H9 (cell line): Measurements from ENCODE around the gene PSMB7. TPM values are rescaled to one million over a fixed set of nuclear protein-coding genes. Genes with fewer than 3 reads are reported as not detected.

Experiments used
- DNase-seq: peaks from one replicate; pipeline ENCODE4 v3.0.0-alpha.2; 2017
- H2AFZ ChIP-seq: one replicate; pipeline ENCODE4 v1.6.1; 2013; ENCODE audit warnings: mild to moderate bottlenecking, low read length, control low read depth, moderate library complexity
- H2AK5ac ChIP-seq: 2 replicates; pipeline ENCODE4 v1.6.1; 2013; ENCODE audit warnings: low read length, control low read depth, mixed read lengths; ENCODE audit not compliant: insufficient read length
- H2BK120ac ChIP-seq: one replicate; pipeline ENCODE4 v1.6.1; 2013; ENCODE audit warnings: low read depth, mild to moderate bottlenecking, low read length, control low read depth, inconsistent platforms; ENCODE audit not compliant: poor library complexity, severe bottlenecking
- H2BK12ac ChIP-seq: 2 replicates; pipeline ENCODE4 v1.6.1; 2013; ENCODE audit warnings: low read length, control low read depth, mixed read lengths, low read depth; ENCODE audit not compliant: insufficient read length
- H2BK15ac ChIP-seq: 2 replicates; pipeline ENCODE4 v1.6.1; 2013; ENCODE audit warnings: low read depth, low read length, control low read depth
- H2BK20ac ChIP-seq: one replicate; pipeline ENCODE4 v1.6.1; 2013; ENCODE audit warnings: low read depth, mild to moderate bottlenecking, low read length, control low read depth, inconsistent platforms; ENCODE audit not compliant: poor library complexity, severe bottlenecking
- H2BK5ac ChIP-seq: 2 replicates; pipeline ENCODE4 v1.6.1; 2013; ENCODE audit warnings: low read length, control low read depth, mixed read lengths; ENCODE audit not compliant: insufficient read length
- H3K14ac ChIP-seq: 2 replicates; pipeline ENCODE4 v1.6.1; 2013; ENCODE audit warnings: low read length, control low read depth; ENCODE audit not compliant: insufficient read depth
- H3K18ac ChIP-seq: 2 replicates; pipeline ENCODE4 v1.6.1; 2013; ENCODE audit warnings: low read depth, mild to moderate bottlenecking, mixed read lengths, low read length, control low read depth; ENCODE audit not compliant: insufficient read length
- H3K23ac ChIP-seq: 2 replicates; pipeline ENCODE4 v1.6.1; 2013; ENCODE audit warnings: low read length, control low read depth, mixed read lengths, low read depth; ENCODE audit not compliant: insufficient read length
- H3K23me2 ChIP-seq: 2 replicates; pipeline ENCODE4 v1.6.1; 2013; ENCODE audit warnings: low read depth, mild to moderate bottlenecking, mixed read lengths, low read length, control low read depth; ENCODE audit not compliant: insufficient read length, poor library complexity, severe bottlenecking
- H3K27ac ChIP-seq: 2 replicates; pipeline ENCODE4 v1.5.1; 2013; ENCODE audit warnings: low read length, control low read depth, mixed read lengths, low read depth; ENCODE audit not compliant: insufficient read length
- H3K27me3 ChIP-seq: 2 replicates; pipeline ENCODE4 v1.6.1; 2013; ENCODE audit warnings: low read length, control low read depth, inconsistent platforms; ENCODE audit not compliant: insufficient read depth
- H3K4ac ChIP-seq: 2 replicates; pipeline ENCODE4 v1.6.1; 2013; ENCODE audit warnings: low read depth, mild to moderate bottlenecking, control low read depth, inconsistent platforms, low read length, moderate library complexity
- H3K4me1 ChIP-seq: 2 replicates; pipeline ENCODE4 v1.6.1; 2013; ENCODE audit warnings: low read length, control low read depth, inconsistent platforms; ENCODE audit not compliant: insufficient read depth
- H3K4me2 ChIP-seq: 2 replicates; pipeline ENCODE4 v1.6.1; 2013; ENCODE audit warnings: low read length, control low read depth, mixed read lengths; ENCODE audit not compliant: insufficient read length, insufficient read depth
- H3K56ac ChIP-seq: 2 replicates; pipeline ENCODE4 v1.6.1; 2013; ENCODE audit warnings: low read depth, mild to moderate bottlenecking, mixed read lengths, low read length, control low read depth; ENCODE audit not compliant: insufficient read length
- H3K79me1 ChIP-seq: 2 replicates; pipeline ENCODE4 v1.6.1; 2013; ENCODE audit warnings: low read depth, mild to moderate bottlenecking, moderate library complexity, low read length, control low read depth, inconsistent platforms; ENCODE audit not compliant: insufficient read depth, poor library complexity, severe bottlenecking
- H3K79me2 ChIP-seq: 2 replicates; pipeline ENCODE4 v1.6.1; 2013; ENCODE audit warnings: low read length, control low read depth, inconsistent platforms; ENCODE audit not compliant: insufficient read depth
- H3K9ac ChIP-seq: 2 replicates; pipeline ENCODE4 v1.6.1; 2013; ENCODE audit warnings: low read length, control low read depth, mixed read lengths; ENCODE audit not compliant: insufficient read length; ENCODE audit errors: extremely low read depth
- H3K9me3 ChIP-seq: one replicate; pipeline ENCODE4 v1.6.1; 2013; ENCODE audit warnings: low read depth, low read length, inconsistent platforms; ENCODE audit not compliant: control insufficient read depth
- H3T11ph ChIP-seq: one replicate; pipeline ENCODE4 v1.6.1; 2013; ENCODE audit warnings: mild to moderate bottlenecking, low read length, control low read depth, inconsistent platforms
- H4K20me1 ChIP-seq: one replicate; pipeline ENCODE4 v1.6.1; 2013; ENCODE audit not compliant: control insufficient read depth, insufficient read length, insufficient read depth
- H4K5ac ChIP-seq: 2 replicates; pipeline ENCODE4 v1.6.1; 2013; ENCODE audit warnings: low read depth, mild to moderate bottlenecking, mixed read lengths, low read length, control low read depth; ENCODE audit not compliant: insufficient read length
- H4K8ac ChIP-seq: replicated peaks from 2 replicates; pipeline ENCODE4 v1.6.1; 2013; ENCODE audit warnings: low read length, control low read depth, mixed read lengths, low read depth; ENCODE audit not compliant: insufficient read length
- H4K91ac ChIP-seq: 2 replicates; pipeline ENCODE4 v1.6.1; 2013; ENCODE audit warnings: low read depth, mild to moderate bottlenecking, moderate library complexity, mixed read lengths, low read length, control low read depth; ENCODE audit not compliant: insufficient read length
- H3K27ac Mint-ChIP-seq, 3 experiments: 2 replicates in 2 of 3; 3 replicates in 1 of 3; pipeline ENCODE4 v1.8.0; 2020 to 2021; ENCODE audit warnings: mixed read lengths in 3 of 3, mild to moderate bottlenecking in 1 of 3, moderate library complexity in 1 of 3
- H3K27me3 Mint-ChIP-seq: 2 replicates; pipeline ENCODE4 v1.8.0; 2021; ENCODE audit warnings: low read depth, mild to moderate bottlenecking, moderate library complexity, mixed read lengths
- H3K36me3 Mint-ChIP-seq, 3 experiments: 2 replicates in 2 of 3; 3 replicates in 1 of 3; pipeline ENCODE4 v1.8.0; 2020 to 2021; ENCODE audit warnings: low read depth in 3 of 3, mixed read lengths in 3 of 3; ENCODE audit not compliant: insufficient read depth in 1 of 3
- H3K4me1 Mint-ChIP-seq, 2 experiments: 2 replicates each; pipeline ENCODE4 v1.8.0; 2020; ENCODE audit warnings: mixed read lengths in 2 of 2
- H3K4me3 Mint-ChIP-seq, 2 experiments: 2 replicates in 1 of 2; 3 replicates in 1 of 2; pipeline ENCODE4 v1.8.0; 2020 to 2021; ENCODE audit warnings: mild to moderate bottlenecking in 2 of 2, mixed read lengths in 2 of 2, moderate library complexity in 1 of 2
- H3K9me3 Mint-ChIP-seq, 2 experiments: 2 replicates in 1 of 2; 3 replicates in 1 of 2; pipeline ENCODE4 v1.8.0; 2020; ENCODE audit warnings: mild to moderate bottlenecking in 2 of 2, mixed read lengths in 2 of 2, moderate library complexity in 1 of 2
- CTCF ChIP-seq: fragments of 200-600 bp; sonication (generic); conservative IDR thresholded peaks from 3 replicates; pipeline ENCODE4 v1.8.0; 2021; ENCODE audit warnings: antibody characterized with exemption, mild to moderate bottlenecking
- WGBS: extraction: QIAGEN DNeasy Blood & Tissue Kit; methylation state at CpG from one replicate; pipeline ENCODE4 v1.1.7; 2013; ENCODE audit warnings: missing lambda C conversion rate, low lambda C conversion rate, mixed read lengths; ENCODE audit not compliant: insufficient read length; ENCODE audit errors: extremely low coverage; 5-methylcytosine and 5-hydroxymethylcytosine counted together
- total RNA-seq: library from RNA; stranded (reverse); gene quantifications from 2 replicates; pipeline ENCODE4 v1.2.1, GENCODE V29; 2021

The PSMB7 gene
- total RNA-seq, 1 experiment from 2014 or later, result 209 TPM

DNA sequence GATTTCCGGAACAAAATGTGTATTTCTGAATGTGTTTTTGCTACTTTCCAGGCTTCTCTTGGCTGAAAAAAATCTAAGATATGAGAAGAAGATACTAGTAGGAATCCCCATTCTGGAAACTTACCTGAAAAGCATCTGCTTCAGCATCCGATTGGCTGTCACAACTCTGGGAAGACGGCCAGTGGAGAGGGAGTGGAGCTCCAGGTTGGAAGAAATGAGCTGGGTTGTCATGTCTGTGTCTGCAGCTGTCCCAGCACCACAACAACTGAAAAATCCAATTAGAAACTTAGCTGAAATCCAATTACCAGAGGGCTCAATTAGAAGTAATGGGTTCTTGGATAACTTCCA is 3.0 kb downstream of the PSMB7 start:
- Mint-ChIP-seq H3K27ac (no peak overlapping the region), H3K36me3 (peaks cover 20 to 67% (median 62%) of the 10 kb centered on the region in 3 experiments; a peak in 6 of 7 replicates), H3K27me3 (no peaks in the 10 kb centered on the region; the same call in 1 of the 2 replicates), H3K4me1 (peaks cover 6 to 9% of the 10 kb centered on the region in 2 experiments), H3K4me3 (no peak overlapping the region), H3K9me3 (no peaks in the 10 kb centered on the region; a peak in 1 of 5 replicates)
- no peak overlapping the region for H2AFZ ChIP-seq
- no CpG with 5 or more reads among the region's 3 CpGs for WGBS
- no peak overlapping the region for H2BK120ac ChIP-seq
- no peak overlapping the region for H4K5ac ChIP-seq
- H4K20me1 ChIP-seq, result no peaks in the 10 kb centered on the region
- no peak for TF ChIP-seq CTCF
- no peak overlapping the region for H2BK20ac ChIP-seq
- no peak overlapping the region for H4K8ac ChIP-seq
- H3K9ac ChIP-seq, result no peak overlapping the region
- no peaks in the 10 kb centered on the region for H3K79me1 ChIP-seq
- no peak overlapping the region for H3K56ac ChIP-seq
- H2BK15ac ChIP-seq, result no peak overlapping the region
- H2BK5ac ChIP-seq, result no peak overlapping the region
- H4K91ac ChIP-seq, result no peak overlapping the region
- H3K23me2 ChIP-seq, result peaks cover 4% of the 10 kb centered on the region
- H3K14ac ChIP-seq, result no peak overlapping the region
- no peak overlapping the region for H3K4ac ChIP-seq
- no peak overlapping the region for H3K18ac ChIP-seq
- no peak overlapping the region for H3T11ph ChIP-seq
- no peak overlapping the region for H2AK5ac ChIP-seq
- H2BK12ac ChIP-seq, result no peak overlapping the region
- no peaks in the 10 kb centered on the region for H3K9me3 ChIP-seq
- no peak overlapping the region for H3K27ac ChIP-seq
- H3K27me3 ChIP-seq, result no peaks in the 10 kb centered on the region
- H3K4me2 ChIP-seq, result no peak overlapping the region
- peaks cover 8% of the 10 kb centered on the region; the same call in 1 of the 2 replicates for H3K79me2 ChIP-seq
- no peak for DNase-seq
- no peak overlapping the region for H3K23ac ChIP-seq
- H3K4me1 ChIP-seq, result peaks cover 2% of the 10 kb centered on the region; the same call in 1 of the 2 replicates
